Fibroblast of gingiva (primary cell): ENCODE results near the gene PCDH10.
A peak's percentile ranks its signal among the peaks of the same experiment; 100 is the strongest.
"Not testable (repeated sequence)": the region's sequence is repeated elsewhere in the genome, so short reads cannot be mapped to it uniquely, and the experiment has no call there.

Experiments
- DNase-seq: peaks from one replicate; pipeline ENCODE4 v3.0.0-alpha.2; 2011; ENCODE audit warnings: low read depth

The PCDH10 gene

DNA sequence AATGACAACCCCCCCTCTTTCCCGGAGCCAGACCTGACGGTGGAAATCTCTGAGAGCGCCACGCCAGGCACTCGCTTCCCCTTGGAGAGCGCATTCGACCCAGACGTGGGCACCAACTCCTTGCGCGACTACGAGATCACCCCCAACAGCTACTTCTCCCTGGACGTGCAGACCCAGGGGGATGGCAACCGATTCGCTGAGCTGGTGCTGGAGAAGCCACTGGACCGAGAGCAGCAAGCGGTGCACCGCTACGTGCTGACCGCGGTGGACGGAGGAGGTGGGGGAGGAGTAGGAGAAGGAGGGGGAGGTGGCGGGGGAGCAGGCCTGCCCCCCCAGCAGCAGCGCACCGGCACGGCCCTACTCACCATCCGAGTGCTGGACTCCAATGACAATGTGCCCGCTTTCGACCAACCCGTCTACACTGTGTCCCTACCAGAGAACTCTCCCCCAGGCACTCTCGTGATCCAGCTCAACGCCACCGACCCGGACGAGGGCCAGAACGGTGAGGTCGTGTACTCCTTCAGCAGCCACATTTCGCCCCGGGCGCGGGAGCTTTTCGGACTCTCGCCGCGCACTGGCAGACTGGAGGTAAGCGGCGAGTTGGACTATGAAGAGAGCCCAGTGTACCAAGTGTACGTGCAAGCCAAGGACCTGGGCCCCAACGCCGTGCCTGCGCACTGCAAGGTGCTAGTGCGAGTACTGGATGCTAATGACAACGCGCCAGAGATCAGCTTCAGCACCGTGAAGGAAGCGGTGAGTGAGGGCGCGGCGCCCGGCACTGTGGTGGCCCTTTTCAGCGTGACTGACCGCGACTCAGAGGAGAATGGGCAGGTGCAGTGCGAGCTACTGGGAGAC lies 1.6 kb downstream of the PCDH10 start:
- peak; percentile 14 for DNase-seq

DNA sequence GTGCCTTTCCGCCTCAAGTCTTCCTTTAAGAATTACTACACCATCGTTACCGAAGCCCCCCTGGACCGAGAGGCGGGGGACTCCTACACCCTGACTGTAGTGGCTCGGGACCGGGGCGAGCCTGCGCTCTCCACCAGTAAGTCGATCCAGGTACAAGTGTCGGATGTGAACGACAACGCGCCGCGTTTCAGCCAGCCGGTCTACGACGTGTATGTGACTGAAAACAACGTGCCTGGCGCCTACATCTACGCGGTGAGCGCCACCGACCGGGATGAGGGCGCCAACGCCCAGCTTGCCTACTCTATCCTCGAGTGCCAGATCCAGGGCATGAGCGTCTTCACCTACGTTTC lies 2.2 kb downstream of the PCDH10 start:
- DNase-seq, result peak; percentile 15

DNA sequence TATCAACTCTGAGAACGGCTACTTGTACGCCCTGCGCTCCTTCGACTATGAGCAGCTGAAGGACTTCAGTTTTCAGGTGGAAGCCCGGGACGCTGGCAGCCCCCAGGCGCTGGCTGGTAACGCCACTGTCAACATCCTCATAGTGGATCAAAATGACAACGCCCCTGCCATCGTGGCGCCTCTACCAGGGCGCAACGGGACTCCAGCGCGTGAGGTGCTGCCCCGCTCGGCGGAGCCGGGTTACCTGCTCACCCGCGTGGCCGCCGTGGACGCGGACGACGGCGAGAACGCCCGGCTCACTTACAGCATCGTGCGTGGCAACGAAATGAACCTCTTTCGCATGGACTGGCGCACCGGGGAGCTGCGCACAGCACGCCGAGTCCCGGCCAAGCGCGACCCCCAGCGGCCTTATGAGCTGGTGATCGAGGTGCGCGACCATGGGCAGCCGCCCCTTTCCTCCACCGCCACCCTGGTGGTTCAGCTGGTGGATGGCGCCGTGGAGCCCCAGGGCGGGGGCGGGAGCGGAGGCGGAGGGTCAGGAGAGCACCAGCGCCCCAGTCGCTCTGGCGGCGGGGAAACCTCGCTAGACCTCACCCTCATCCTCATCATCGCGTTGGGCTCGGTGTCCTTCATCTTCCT lies 2.7 kb downstream of the PCDH10 start:
- DNase-seq, result peak; percentile 21

DNA sequence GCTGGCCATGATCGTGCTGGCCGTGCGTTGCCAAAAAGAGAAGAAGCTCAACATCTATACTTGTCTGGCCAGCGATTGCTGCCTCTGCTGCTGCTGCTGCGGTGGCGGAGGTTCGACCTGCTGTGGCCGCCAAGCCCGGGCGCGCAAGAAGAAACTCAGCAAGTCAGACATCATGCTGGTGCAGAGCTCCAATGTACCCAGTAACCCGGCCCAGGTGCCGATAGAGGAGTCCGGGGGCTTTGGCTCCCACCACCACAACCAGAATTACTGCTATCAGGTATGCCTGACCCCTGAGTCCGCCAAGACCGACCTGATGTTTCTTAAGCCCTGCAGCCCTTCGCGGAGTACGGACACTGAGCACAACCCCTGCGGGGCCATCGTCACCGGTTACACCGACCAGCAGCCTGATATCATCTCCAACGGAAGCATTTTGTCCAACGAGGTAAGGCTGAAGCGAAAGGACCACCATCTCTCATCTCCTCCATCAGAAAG lies 3.3 kb downstream of the PCDH10 start:
- DNase-seq, result peak; percentile 22

DNA sequence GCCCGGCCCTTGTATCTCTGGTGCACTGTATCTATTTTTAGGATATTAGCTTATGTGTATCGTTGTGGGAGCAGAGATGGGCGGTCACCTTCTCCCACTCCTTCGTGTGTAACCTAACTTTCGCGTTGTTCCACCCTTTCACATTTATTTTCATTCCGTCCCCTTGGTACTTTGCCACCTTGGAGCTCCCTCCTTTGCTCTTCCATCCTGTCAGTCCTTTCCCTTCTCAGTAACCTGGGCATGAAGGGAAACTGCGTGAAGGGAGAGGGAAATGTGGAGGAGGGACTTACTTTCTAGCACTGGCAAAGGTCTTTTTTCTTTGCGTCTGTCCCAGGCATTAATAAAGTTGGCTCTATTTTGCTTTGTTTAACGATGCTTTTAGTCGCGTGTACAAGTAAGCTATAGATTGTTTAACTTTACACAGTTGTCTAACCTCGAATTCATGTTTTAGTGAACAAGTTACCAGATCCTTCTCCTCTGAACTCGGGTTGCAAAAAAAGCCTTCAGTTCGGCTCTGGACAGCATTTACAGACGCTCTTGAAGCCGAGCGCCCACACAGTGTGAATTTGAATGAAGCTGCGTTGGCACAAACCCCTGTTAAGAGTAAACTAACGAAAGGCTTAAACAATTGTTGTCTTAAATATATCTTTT lies 3.9 kb downstream of the PCDH10 start:
- peak; percentile 9 for DNase-seq

DNA sequence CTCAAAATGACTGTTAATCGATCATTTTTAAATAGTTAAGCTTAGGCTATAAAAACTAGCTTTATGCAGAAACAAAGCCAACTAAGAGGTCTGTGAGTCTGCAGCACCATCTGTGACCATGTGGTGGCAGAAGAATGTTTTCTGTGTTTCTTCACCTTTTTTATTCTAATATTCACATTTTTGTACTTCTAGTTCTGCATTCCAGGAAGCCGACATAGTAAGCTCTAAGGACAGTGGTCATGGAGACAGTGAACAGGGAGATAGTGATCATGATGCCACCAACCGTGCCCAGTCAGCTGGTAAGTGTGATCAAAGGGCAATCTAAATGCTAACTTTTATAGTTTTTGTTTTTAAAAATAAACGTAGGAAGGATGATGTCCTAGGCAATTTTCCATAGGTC lies 5.6 kb downstream of the PCDH10 start:
- peak; percentile 40 for DNase-seq

DNA sequence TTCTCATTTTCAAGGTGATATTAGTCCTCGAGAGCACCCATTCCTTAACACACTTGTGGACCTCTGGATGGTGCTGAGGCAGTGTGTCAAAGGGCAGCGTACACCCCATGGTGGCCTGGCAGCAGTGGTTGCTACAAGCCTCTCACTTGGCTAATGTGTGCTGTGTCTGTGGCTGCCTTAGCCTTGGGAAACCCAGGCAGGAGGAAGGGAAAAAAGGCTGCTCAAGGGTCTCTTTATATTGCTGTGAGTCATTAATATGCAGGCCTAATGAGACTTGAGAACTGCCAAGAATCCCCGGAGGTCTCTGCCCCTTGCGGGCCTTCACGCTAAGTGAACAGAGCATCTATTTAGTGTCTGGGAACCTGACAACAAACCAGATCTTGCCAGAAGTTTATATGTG lies 7.0 kb downstream of the PCDH10 start:
- DNase-seq, result peak; percentile 27

DNA sequence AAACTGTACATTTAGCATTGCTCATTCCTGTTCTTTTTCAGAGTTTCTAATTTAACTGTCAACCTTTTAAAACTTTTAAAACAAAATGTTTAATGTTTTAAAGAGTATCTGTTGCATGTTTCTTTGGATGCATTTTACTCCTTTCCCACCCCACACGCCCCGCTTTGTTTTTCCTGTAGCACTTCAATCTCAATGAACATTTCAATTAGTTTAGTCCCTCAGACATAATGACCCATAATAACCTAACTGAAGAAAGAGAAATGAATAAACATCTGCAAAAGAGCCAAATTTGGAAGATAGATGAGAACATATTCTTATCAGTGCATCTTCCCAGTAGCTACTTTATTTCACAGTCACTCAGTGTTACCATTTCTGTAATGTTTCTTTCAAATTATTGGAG lies 7.5 kb downstream of the PCDH10 start:
- no peak for DNase-seq

DNA sequence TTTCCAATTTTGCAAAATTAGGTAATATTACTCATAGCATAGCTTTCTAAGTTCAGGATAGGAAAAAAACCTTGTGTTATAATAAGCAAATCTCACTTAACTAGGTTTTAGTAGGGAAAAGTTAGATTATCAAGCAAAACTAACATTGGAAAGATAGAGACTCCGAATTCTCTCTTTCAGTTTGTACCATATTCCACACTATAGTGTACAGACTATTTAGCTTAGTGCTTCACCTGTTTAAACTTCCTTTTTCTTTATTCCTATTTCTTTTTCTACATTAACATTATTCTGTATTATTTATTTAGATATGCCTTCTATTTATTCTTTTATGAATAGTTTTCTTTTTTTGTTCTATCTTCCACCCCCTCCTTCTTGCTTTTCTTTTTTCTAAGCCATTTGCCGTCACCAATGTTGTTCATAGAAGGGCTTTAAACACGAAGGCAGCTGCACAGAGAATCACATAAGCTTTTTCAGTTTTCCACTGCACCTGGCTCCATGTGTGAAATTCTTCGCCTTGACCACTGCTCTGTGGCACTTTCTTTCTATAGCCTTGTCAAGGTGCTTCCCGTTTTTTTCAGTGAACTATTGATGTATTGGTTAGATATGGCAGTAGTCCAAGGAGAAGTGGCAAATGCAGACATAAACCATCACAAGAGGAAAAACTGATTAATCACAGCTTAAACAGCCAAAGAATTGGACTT lies 8.5 kb downstream of the PCDH10 start:
- DNase-seq, result no peak

DNA sequence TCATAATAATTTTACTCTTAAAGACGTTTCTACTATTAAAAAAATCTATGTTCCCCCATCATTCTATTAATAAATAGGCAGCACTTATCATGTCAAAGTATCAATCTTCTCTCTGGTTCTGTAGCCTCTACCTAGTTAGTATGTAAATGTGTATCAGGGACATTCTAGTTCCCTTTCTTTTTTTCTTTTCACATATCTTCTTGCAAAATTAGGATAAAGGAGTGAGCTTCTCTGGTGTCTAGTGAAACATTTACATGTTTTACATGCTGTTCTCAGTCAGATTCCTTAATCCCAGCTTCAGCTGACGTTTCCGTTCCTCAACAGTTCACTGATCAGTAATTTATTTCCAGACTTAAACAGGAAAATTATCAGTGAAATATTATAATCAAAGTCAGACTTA lies 11.8 kb downstream of the PCDH10 start:
- DNase-seq, result no peak

DNA sequence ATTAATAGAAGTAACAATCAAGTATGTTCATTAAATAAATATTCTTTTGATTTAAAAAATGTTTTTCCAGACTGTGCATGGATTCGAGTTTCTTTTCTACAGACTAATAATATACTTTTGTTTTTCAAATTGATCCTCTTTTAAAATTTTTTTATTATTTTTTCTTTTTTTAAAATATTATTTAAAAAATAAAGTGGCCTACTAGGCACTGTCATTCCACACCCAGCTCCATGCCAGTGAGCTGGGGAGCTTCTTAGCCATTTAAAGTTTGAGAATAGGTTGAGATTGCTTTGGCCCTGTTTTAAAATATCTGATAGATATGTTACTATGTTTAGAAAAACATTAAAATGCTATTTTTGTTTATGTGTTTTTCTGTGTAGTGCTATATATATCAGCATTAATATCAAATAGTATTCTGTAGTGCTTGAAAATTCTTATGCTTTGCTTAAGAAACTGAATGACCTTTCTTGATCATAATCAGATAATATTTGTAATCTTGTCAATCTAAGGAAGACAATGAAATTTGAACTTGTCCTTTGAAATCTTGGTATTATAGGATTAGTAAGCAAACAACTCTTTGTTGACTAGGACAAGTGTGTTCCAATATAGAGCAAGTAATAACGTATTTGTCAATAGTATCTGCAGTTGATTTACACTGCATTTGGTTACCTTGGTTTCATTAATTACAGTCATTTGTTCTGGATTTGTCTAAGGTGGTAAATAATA lies 12.6 kb downstream of the PCDH10 start:
- no peak for DNase-seq

DNA sequence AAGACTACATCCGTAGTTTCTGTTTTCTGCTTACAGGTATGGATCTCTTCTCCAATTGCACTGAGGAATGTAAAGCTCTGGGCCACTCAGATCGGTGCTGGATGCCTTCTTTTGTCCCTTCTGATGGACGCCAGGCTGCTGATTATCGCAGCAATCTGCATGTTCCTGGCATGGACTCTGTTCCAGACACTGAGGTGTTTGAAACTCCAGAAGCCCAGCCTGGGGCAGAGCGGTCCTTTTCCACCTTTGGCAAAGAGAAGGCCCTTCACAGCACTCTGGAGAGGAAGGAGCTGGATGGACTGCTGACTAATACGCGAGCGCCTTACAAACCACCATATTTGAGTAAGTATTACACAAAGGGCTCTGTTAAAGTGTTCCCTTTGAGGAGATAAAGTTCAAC lies 13.8 kb downstream of the PCDH10 start:
- no peak for DNase-seq

DNA sequence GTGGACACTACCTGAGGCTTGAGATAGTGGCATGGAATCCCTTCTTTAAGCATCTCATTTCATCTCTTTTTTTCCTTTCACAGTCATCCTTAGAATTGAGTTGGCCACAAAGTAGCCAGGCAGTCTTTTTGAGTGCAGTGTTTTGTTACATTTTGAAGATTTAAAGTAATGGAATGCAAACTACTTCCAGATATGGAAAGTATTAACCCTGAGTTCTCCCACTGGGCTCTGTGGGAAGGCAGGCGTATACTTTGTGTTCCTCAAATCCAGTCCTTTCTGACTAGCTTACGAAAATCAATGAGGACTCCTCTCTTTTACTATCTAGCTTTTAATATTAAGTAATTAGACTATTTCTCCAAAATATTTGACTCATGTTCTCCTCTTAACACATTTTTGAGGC lies 29.9 kb downstream of the PCDH10 start:
- DNase-seq, result peak; percentile 38

DNA sequence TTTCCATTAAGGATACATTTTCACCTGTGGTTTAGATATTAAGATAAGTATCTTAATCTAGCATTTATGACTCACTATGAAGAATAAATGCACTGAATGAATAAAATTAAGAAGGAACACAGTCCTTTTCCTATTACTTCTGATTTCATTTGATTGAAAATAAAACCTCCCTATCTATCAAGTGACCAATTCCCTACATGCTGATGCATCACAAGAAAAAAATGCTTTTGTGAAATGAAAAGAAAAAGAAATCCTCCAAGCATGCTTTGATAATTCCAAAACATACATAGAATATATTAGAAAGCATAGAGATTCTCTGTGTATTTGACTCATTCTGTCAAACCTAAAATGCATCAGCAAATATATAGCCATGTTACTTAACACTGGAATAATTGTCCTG lies 37.1 kb downstream of the PCDH10 start:
- no peak for DNase-seq

DNA sequence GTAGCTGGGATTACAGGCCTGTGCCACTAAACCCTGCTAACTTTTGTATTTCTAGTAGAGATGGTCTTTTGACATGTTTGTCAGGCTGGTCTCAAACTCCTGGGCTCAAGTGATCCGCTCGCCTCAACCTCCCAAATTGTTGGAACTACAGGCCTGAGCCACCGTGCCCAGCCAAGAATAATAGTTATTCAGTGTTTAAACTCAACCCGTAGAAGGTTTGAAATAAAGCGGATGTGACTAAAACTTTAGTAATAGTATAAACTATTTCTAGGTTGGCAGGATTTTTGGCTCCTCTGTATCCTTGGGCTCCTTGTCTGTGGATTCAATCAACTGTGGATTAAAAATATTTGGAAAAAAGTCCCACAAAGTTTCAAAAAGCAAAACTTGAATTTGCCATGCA lies 37.8 kb downstream of the PCDH10 start:
- DNase-seq, result peak; percentile 11

DNA sequence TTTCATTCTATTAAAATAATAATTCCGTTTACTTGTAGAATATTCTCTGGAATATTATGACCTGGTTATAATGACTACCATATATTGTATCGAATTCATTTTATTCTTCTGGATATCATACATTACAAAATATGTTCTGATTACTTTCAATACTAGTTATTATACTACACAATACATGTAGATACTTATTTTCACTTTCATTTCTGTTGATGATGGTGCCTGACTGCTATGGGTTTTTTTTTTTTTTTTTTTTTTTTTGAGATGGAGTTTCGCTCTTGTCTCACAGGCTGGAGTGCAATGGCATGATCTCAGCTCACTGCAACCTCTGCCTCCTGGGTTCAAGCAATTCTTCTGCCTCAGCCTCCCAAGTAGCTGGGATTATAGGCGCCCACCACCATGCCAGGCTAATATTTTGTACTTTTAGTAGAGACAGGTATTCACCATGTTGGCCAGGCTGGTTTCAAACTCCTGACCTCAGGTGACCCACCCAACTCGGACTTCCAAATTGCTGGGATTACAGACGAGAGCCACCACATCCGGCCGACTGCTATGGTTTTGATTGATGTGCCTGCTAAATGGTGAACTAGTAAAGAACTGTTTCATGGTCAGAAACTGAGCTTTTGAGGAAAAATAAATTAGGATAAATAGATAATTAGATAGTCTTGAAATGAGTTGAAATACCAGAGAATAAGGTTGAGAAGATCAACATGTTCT lies 39.5 kb downstream of the PCDH10 start:
- DNase-seq, result no peak

DNA sequence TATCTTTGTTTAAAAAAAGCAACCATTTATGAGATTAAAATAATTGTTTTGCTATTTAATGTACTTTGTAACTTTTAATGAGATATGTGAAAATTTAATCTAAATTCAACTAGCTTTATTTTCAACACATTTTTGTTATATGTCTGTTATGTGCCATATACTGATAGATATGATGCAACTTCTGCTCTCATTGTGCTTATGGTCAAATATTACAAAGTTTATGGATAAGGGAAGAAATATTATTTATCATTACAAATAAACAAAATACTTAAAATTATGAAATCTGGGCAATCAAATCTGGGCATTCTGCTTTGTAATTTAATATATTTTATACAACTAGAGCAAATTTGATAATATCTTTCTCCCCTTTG lies 40.0 kb downstream of the PCDH10 start:
- DNase-seq, result no peak

DNA sequence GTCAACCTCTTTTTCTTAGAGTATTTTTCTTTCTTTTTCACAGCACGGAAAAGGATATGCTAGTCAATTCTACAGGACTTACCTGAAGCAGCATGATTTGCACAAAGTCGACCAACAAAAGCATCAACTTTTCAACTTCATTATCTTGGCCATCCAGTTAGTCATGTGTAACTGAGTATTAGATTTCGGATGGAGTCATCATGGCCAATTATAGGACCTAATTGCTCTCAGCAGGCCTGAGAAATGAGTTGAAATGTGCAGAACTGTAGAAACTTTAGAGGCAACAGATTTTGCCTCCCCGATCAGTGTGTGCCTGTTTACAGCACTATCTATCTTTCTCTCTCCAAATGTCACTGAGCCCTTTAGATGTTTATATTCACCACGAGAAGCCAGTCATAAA lies 41.0 kb downstream of the PCDH10 start:
- DNase-seq, result peak; percentile 36

DNA sequence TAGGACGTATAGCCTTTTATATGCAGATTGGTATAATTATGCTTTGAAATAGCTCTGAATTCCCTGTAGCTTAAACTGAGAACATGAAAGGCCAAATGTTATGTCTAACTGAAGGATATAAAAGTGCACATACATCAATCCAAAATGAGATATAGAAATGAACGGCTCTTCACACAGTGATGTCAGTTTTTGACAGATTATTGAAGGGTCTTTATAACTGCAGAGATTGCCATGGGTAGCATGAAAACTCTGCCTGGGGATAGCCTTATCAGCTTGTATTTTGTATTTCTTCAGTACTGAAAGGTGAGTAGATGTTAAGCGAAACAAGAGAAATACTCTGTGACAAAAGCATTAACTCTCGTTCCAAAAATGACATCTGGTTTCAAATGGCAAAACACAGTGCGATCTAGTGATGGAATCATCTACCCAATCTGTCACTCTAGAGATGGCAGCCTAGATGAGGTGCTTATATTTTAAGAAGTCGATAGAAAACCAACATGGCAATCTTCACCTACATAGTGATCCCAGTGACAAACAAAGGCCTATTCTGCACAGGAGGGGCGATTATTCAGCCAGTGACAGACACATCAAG lies 59.7 kb downstream of the PCDH10 start:
- DNase-seq, result no peak

DNA sequence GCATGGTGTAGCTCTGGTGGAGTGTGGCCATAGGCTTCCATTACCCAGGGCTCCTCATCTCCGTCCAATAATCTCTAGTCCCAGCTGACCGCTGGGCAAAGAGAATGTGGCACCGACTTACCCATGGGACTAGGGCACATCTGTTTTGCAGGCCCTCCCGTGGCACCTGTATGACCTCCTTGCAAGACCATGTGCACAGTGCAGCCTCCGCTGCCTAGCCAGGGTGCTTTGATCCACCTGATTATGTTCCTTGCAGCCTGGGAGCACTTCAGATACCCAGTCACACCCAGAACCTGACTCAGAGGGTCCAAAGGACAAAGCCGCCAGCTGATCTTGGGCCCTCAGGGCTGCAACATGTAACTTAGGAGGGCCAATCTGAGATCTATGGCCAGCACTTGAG lies 84.8 kb downstream of the PCDH10 start:
- no peak for DNase-seq

DNA sequence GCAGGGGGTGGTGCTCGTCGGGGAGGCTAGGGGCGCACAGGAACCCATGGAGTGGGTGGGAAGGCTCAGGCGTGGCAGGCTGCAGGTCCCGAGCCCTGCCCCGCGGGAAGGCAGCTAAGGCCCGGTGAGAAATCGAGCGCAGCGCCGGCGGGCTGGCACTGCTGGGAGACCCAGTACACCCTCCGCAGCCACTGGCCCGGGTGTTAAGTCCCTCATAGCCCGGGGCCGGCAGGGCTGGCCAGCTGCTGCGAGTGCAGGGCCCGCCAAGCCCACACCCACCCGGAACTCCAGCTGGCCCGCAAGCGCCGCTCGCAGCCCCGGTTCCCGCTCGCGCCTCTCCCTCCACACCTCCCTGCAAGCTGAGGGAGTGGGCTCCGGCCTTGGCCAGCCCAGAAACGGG lies 91.4 kb downstream of the PCDH10 start:
- DNase-seq, result not testable (repeated sequence)
